ENCODE results near the gene PDIA3.

GRCh38 chr15:43796566-43796965, 50.3 kb downstream of the PDIA3 start:
- TF ChIP-seq POLR2A (IDR thresholded peaks at IDR 0.05) (no peak), CTCF (IDR thresholded peaks at IDR 0.05) (no peak)

All from esophagus squamous epithelium (tissue), 4 donors.